ENCODE measurements around the gene POLRMT. TPM values are rescaled to one million over a fixed set of nuclear protein-coding genes. Genes with fewer than 3 reads are reported as not detected.
A peak's percentile ranks its signal among the peaks of the same experiment; 100 is the strongest.

The POLRMT gene
- total and polyA plus RNA-seq, 12 donors = 26.3 to 371 (median 43.8) TPM

DNA sequence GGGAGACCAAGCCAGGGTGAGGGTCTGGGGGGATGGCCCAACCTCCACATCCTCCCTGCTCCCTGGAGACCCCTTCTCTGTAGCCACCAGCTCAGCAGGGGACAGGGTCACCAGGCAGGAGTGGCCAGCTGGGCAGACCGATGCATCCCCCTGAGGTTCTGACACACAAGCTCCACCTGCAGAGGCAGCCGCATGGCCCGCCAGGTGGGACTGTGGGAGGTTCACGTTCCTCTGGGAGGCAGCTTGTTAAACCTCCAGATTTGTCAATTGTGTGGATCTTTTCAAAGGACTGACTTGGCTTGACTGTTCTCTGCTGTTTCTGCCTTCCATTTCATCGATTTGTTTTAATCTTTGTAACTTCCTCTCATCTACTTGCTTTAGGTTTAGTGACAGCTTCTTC lies 8.1 kb downstream of the POLRMT start:
- no peak for TF ChIP-seq POLR2A (IDR thresholded peaks at IDR 0.05)
- TF ChIP-seq, protein P1, sequence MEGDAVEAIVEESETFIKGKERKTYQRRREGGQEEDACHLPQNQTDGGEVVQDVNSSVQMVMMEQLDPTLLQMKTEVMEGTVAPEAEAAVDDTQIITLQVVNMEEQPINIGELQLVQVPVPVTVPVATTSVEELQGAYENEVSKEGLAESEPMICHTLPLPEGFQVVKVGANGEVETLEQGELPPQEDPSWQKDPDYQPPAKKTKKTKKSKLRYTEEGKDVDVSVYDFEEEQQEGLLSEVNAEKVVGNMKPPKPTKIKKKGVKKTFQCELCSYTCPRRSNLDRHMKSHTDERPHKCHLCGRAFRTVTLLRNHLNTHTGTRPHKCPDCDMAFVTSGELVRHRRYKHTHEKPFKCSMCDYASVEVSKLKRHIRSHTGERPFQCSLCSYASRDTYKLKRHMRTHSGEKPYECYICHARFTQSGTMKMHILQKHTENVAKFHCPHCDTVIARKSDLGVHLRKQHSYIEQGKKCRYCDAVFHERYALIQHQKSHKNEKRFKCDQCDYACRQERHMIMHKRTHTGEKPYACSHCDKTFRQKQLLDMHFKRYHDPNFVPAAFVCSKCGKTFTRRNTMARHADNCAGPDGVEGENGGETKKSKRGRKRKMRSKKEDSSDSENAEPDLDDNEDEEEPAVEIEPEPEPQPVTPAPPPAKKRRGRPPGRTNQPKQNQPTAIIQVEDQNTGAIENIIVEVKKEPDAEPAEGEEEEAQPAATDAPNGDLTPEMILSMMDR (IDR thresholded peaks at IDR 0.05) = no peak
- DNase-seq = no peak
- peaks cover 0 to 57% of the 10 kb centered on the region in 2 donors for H3K36me3 ChIP-seq (replicated peaks in 1 of 2)
- intact Hi-C loops (cut with DNase I) = no loop called here
- H3K4me1 ChIP-seq (replicated peaks in 1 of 2) = no peaks in the 10 kb centered on the region
- H3K27me3 ChIP-seq = no peaks in the 10 kb centered on the region
- no peak overlapping the region for H3K4me3 ChIP-seq
- H3K27ac ChIP-seq = no peak overlapping the region
- no peaks in the 10 kb centered on the region for H3K9me3 ChIP-seq (replicated peaks in 1 of 3)
- WGBS, 4 donors = 93 to 96% (median 95%) methylated on average over 4 to 5 of the region's 5 CpGs

DNA sequence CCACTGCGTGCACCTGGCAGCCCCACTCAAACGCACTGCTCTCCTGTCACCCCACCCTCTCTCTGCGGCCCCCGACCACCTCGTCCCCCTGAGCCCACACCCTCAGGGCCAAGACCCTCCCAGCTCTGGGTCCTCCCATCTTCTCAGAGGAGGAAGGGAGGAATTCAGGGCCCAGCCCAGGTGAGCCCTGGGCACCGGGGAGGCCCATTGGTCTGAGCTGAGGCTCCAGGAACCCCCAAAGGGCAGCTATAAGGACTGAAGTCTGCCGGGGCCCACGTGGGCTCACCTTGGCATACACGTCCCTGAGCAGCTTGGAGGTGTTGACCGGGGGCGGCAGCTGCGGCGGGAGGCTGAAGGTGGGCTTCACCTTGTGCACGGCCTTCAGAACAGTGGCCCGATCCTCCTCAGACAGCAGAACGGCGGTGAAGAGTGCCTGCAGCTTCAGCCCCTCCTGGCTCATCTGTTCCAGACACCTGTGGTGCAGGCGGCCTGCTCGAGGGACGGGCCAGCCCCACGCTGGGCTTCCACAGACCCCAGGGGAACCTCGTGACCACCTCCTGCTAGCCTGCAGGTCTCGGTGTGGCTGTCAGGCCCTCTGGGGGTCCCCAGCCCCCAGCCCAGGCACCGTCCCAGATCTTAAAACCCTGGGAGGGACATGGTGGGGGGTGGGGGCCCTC lies 8.8 kb downstream of the POLRMT start:
- Histone ChIP-seq H3K36me3 (replicated peaks in 1 of 2) (peaks cover 0 to 64% of the 10 kb centered on the region in 2 donors), H3K4me1 (replicated peaks in 1 of 2) (no peaks in the 10 kb centered on the region), H3K9me3 (replicated peaks in 1 of 3) (no peaks in the 10 kb centered on the region), H3K27ac (no peak overlapping the region), H3K27me3 (no peaks in the 10 kb centered on the region), H3K4me3 (no peak overlapping the region)
- TF ChIP-seq POLR2A (IDR thresholded peaks at IDR 0.05) = no peak
- TF ChIP-seq, protein P1 (IDR thresholded peaks at IDR 0.05) = no peak
- 90 to 96% (median 92%) methylated on average over 14 to 24 of the region's 24 CpGs for WGBS, 4 donors
- DNase-seq = no peak
- intact Hi-C loops (cut with DNase I) = no loop called here

DNA sequence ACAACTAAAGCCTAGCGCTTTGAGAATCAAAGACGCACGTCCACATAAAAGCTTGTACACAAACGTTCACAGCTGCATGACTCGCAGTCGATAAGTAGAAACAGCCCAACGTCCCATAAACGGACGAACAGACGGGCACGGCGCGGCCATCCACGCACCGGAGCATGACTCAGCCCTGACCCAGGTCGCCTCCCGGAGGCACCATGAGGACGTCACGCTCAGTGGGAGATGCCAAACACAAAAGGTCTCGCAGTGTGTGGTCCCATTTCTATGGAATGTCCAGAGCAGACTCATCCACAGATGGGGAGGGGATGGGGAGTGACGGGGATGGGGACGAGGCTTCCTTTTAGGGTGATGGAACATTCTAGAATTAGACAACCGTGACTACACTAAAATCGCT lies 9.4 kb downstream of the POLRMT start:
- Histone ChIP-seq H3K27ac (no peak overlapping the region), H3K4me1 (replicated peaks in 1 of 2) (no peaks in the 10 kb centered on the region), H3K9me3 (replicated peaks in 1 of 3) (no peaks in the 10 kb centered on the region), H3K36me3 (replicated peaks in 1 of 2) (peaks cover 0 to 64% of the 10 kb centered on the region in 2 donors), H3K4me3 (no peak overlapping the region), H3K27me3 (no peaks in the 10 kb centered on the region)
- DNase-seq = peak in 3 of 7 donors; percentile 39 to 76 (median 75)
- intact Hi-C loops (cut with DNase I) = no loop called here
- 63 to 78% (median 74%) methylated on average over 23 to 24 of the region's 24 CpGs for WGBS, 4 donors
- TF ChIP-seq, protein P1 (IDR thresholded peaks at IDR 0.05) = no peak
- no peak for TF ChIP-seq POLR2A (IDR thresholded peaks at IDR 0.05)

DNA sequence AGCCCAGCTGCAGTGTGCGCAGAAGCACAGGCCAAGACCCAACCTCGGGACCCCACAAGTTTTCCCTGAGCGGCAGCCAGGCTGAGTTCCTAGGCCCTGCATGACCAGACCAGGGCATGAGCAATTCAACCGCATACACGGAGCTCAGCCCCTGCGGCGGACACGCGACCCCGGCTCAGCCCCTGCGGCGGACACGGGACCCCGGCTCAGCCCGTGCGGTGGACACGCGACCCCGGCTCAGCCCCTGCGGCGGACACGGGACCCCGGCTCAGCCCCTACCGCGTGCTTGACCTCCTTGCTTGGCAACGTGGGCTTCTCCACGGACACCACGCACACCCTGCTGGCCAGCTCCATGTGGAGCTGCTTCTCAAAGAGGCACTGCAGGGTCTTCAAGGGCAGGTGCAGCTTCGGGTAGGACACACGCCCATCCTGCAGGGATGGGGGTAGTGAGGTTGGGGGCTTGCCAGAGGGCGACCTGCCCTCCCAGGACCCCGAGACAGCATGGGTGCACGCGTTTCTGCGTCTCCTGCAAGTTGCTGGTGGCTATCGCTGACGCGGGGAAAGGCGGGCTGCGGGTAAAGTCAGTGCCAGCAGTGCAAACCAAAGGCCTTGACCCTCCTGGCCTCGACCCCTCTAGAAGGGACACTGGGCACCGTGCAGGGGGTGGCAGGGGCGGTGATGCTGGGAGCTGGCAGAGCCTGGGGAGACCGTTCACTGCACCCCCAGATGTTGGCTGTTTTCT lies 10.0 kb downstream of the POLRMT start:
- TF ChIP-seq, protein P1 (IDR thresholded peaks at IDR 0.05) = no peak
- no peak for TF ChIP-seq POLR2A (IDR thresholded peaks at IDR 0.05)
- H3K27ac ChIP-seq = no peak overlapping the region
- H3K4me3 ChIP-seq = no peak overlapping the region
- intact Hi-C loops (cut with DNase I) = no loop called here
- no peak for DNase-seq
- WGBS, 4 donors = 89 to 96% (median 90%) methylated on average over 19 to 44 of the region's 44 CpGs
- no peaks in the 10 kb centered on the region for H3K4me1 ChIP-seq (replicated peaks in 1 of 2)
- H3K9me3 ChIP-seq (replicated peaks in 1 of 3) = no peaks in the 10 kb centered on the region
- no peaks in the 10 kb centered on the region for H3K27me3 ChIP-seq
- H3K36me3 ChIP-seq (replicated peaks in 1 of 2) = peaks cover 0 to 64% of the 10 kb centered on the region in 2 donors

Data from adrenal gland (tissue), 12 donors.